ENCODE data around the gene PTS.

- TF ChIP-seq POLR2A (IDR thresholded peaks at IDR 0.05) (no peak), CTCF (IDR thresholded peaks at IDR 0.05) (no peak), EP300 (IDR thresholded peaks at IDR 0.05) (no peak)
Measured at GRCh38 chr11:112185883-112186282, 40.3 kb upstream of the PTS start.
